ENCODE measurements around the gene VPS37D. TPM values are rescaled to one million over a fixed set of nuclear protein-coding genes. Genes with fewer than 3 reads are reported as not detected.

VPS37D gene
- total and polyA plus RNA-seq, 2 experiments from 2014 or later = 5.6 to 9.5 TPM

GRCh38 chr7:73623798-73624668, 43.6 kb upstream of the VPS37D start, which contains the start of gene MLXIPL:
TSS of gene MLXIPL (minus strand) at chr7:73624522. CDS start at chr7:73624492, 30 bp downstream.
- Histone ChIP-seq H3K27me3 (peaks cover 47% of the 10 kb centered on the region), H3K27ac (no peak within 1 kb of the TSS), H4K20me1 (ENCODE audit: insufficient read depth, poor library complexity, severe bottlenecking) (no peaks in the 10 kb centered on the region), H3K4me2 (peak within 1 kb of the TSS; percentile 98), H3K4me3 (peak within 1 kb of the TSS; percentile 82), H2AFZ (peak within 1 kb of the TSS; percentile 60), H3K4me1 (ENCODE audit: insufficient read depth) (peaks cover 4% of the 10 kb centered on the region), H3K79me2 (no peaks in the 10 kb centered on the region), H3K9me2 (replicated peaks; ENCODE audit: insufficient read depth) (no peaks in the 10 kb centered on the region), H3K9me3 (ENCODE audit: low read depth) (no peaks in the 10 kb centered on the region), H3K36me3 (replicated peaks; ENCODE audit: insufficient read depth, low read depth) (no peaks in the 10 kb centered on the region)
- 1% methylated on average over 24 of the region's 80 CpGs for WGBS (ENCODE audit: low lambda C conversion rate, missing lambda C conversion rate)
- TF ChIP-seq EZH2phosphoT487 (IDR thresholded peaks at IDR 0.05; ENCODE audit: low read depth, severe bottlenecking, unreplicated experiment) = no peak
- TF ChIP-seq EZH2 (IDR thresholded peaks at IDR 0.05; ENCODE audit: borderline replicate concordance) = peak; percentile 36
- peak; percentile 96 for DNase-seq (ENCODE audit: low spot score)

DNA sequence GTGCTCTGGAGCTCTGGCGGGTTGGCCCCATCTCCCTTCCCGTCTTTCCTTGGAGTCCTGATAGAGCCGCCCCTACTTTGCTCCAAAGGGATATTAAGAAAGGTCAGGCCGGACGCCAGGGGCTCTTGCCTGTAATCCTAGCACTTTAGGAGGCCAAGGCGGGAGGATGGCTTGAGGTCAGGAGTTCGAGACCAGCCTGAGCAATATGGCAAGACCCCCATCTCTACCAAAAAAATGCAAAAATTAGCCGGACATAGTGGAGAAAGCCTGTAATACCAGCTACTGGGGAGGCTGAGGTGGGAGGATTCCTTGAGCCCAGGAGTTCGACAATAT, 43.0 kb upstream of the VPS37D start:
- Histone ChIP-seq H3K4me1 (ENCODE audit: insufficient read depth) (peaks cover 4% of the 10 kb centered on the region), H3K4me3 (no peak overlapping the region), H2AFZ (no peak overlapping the region), H3K27ac (no peak overlapping the region), H3K79me2 (no peaks in the 10 kb centered on the region), H3K36me3 (replicated peaks; ENCODE audit: insufficient read depth, low read depth) (no peaks in the 10 kb centered on the region), H3K9me2 (replicated peaks; ENCODE audit: insufficient read depth) (no peaks in the 10 kb centered on the region), H3K27me3 (peaks cover 47% of the 10 kb centered on the region), H3K9me3 (ENCODE audit: low read depth) (no peaks in the 10 kb centered on the region), H4K20me1 (ENCODE audit: insufficient read depth, poor library complexity, severe bottlenecking) (no peaks in the 10 kb centered on the region), H3K4me2 (peak overlapping the region; percentile 98)
- no peak for TF ChIP-seq EZH2phosphoT487 (IDR thresholded peaks at IDR 0.05; ENCODE audit: low read depth, severe bottlenecking, unreplicated experiment)
- no peak for TF ChIP-seq EZH2 (IDR thresholded peaks at IDR 0.05; ENCODE audit: borderline replicate concordance)
- TF ChIP-seq CTCF (IDR thresholded peaks at IDR 0.05; ENCODE audit: poor library complexity) = no peak
- DNase-seq (ENCODE audit: low spot score) = no peak
- 45% methylated on average over 9 of the region's 9 CpGs for WGBS (ENCODE audit: low lambda C conversion rate, missing lambda C conversion rate)

GRCh38 chr7:73625276-73625675, 42.4 kb upstream of the VPS37D start:
- WGBS (ENCODE audit: low lambda C conversion rate, missing lambda C conversion rate) = 99% methylated on average over 11 of the region's 11 CpGs
- Histone ChIP-seq H3K79me2 (no peaks in the 10 kb centered on the region), H3K4me2 (no peak overlapping the region), H3K9me3 (ENCODE audit: low read depth) (no peaks in the 10 kb centered on the region), H4K20me1 (ENCODE audit: insufficient read depth, poor library complexity, severe bottlenecking) (no peaks in the 10 kb centered on the region), H3K36me3 (replicated peaks; ENCODE audit: insufficient read depth, low read depth) (no peaks in the 10 kb centered on the region), H3K4me1 (ENCODE audit: insufficient read depth) (peaks cover 4% of the 10 kb centered on the region), H3K9me2 (replicated peaks; ENCODE audit: insufficient read depth) (no peaks in the 10 kb centered on the region), H3K27me3 (peaks cover 47% of the 10 kb centered on the region), H3K4me3 (no peak overlapping the region), H3K27ac (no peak overlapping the region), H2AFZ (no peak overlapping the region)
- DNase-seq (ENCODE audit: low spot score) = no peak
- TF ChIP-seq EZH2phosphoT487 (IDR thresholded peaks at IDR 0.05; ENCODE audit: low read depth, severe bottlenecking, unreplicated experiment) = no peak
- TF ChIP-seq CTCF (IDR thresholded peaks at IDR 0.05; ENCODE audit: poor library complexity) = no peak
- TF ChIP-seq EZH2 (IDR thresholded peaks at IDR 0.05; ENCODE audit: borderline replicate concordance) = no peak

- peaks cover 4% of the 10 kb centered on the region for H3K4me1 ChIP-seq (ENCODE audit: insufficient read depth)
- H4K20me1 ChIP-seq (ENCODE audit: insufficient read depth, poor library complexity, severe bottlenecking) = no peaks in the 10 kb centered on the region
- H3K9me3 ChIP-seq (ENCODE audit: low read depth) = no peaks in the 10 kb centered on the region
- no peaks in the 10 kb centered on the region for H3K9me2 ChIP-seq (replicated peaks; ENCODE audit: insufficient read depth)
- no peak for DNase-seq (ENCODE audit: low spot score)
- no peak overlapping the region for H2AFZ ChIP-seq
- 63% methylated on average over 3 of the region's 3 CpGs for WGBS (ENCODE audit: low lambda C conversion rate, missing lambda C conversion rate)
- no peaks in the 10 kb centered on the region for H3K36me3 ChIP-seq (replicated peaks; ENCODE audit: insufficient read depth, low read depth)
- TF ChIP-seq CTCF (IDR thresholded peaks at IDR 0.05; ENCODE audit: poor library complexity) = no peak
- TF ChIP-seq EZH2phosphoT487 (IDR thresholded peaks at IDR 0.05; ENCODE audit: low read depth, severe bottlenecking, unreplicated experiment) = no peak
- no peak for TF ChIP-seq EZH2 (IDR thresholded peaks at IDR 0.05; ENCODE audit: borderline replicate concordance)
- H3K4me2 ChIP-seq = no peak overlapping the region
- H3K79me2 ChIP-seq = no peaks in the 10 kb centered on the region
- H3K4me3 ChIP-seq = no peak overlapping the region
- H3K27me3 ChIP-seq = peaks cover 47% of the 10 kb centered on the region
- H3K27ac ChIP-seq = no peak overlapping the region
Observed at GRCh38 chr7:73626814-73627213, 40.8 kb upstream of the VPS37D start.
